Smooth muscle cell (in vitro differentiated cells): Measurements from ENCODE around the gene PEX5L. TPM values are rescaled to one million over a fixed set of nuclear protein-coding genes. Genes with fewer than 3 reads are reported as not detected.

ENCODE experiments used
- DNase-seq: peaks from one replicate; lab custom pipeline; 2025; ENCODE audit not compliant: unreplicated experiment; lab: John Stamatoyannopoulos, UW
- H2AFZ ChIP-seq: fragments of 200-600 bp; sonication (generic); 2 replicates; pipeline ENCODE4 v1.6.0; 2016; ENCODE audit warnings: antibody characterized with exemption, low read depth, mild to moderate bottlenecking
- H3F3A ChIP-seq: fragments of 200-600 bp; sonication (generic); 2 replicates; pipeline ENCODE4 v1.6.0; 2017; ENCODE audit warnings: antibody characterized with exemption, low read depth
- H3K27ac ChIP-seq: fragments of 200-600 bp; sonication (generic); 2 replicates; pipeline ENCODE4 v1.5.1; 2016; ENCODE audit warnings: low read depth, mild to moderate bottlenecking
- H3K27me3 ChIP-seq: fragments of 200-600 bp; sonication (generic); 2 replicates; pipeline ENCODE4 v1.6.1; 2016; ENCODE audit warnings: low read depth, mild to moderate bottlenecking
- H3K36me3 ChIP-seq: fragments of 200-600 bp; sonication (generic); 2 replicates; pipeline ENCODE4 v1.5.1; 2016; ENCODE audit warnings: low read depth
- H3K4me1 ChIP-seq: fragments of 200-600 bp; sonication (generic); 2 replicates; pipeline ENCODE4 v1.5.1; 2016; ENCODE audit warnings: low read depth
- H3K4me2 ChIP-seq: fragments of 200-600 bp; sonication (generic); 2 replicates; pipeline ENCODE4 v1.6.0; 2016; ENCODE audit warnings: mild to moderate bottlenecking
- H3K4me3 ChIP-seq: fragments of 200-600 bp; sonication (generic); 2 replicates; pipeline ENCODE4 v1.5.1; 2016; ENCODE audit warnings: mild to moderate bottlenecking
- H3K79me2 ChIP-seq: fragments of 200-600 bp; sonication (generic); 2 replicates; pipeline ENCODE4 v1.6.0; 2016; ENCODE audit warnings: low read depth, mild to moderate bottlenecking
- H3K9ac ChIP-seq: fragments of 200-600 bp; sonication (generic); 2 replicates; pipeline ENCODE4 v1.6.0; 2016; ENCODE audit warnings: low read depth
- H3K9me3 ChIP-seq: fragments of 200-600 bp; sonication (generic); replicated peaks from 2 replicates; pipeline ENCODE4 v1.5.1; 2016; ENCODE audit warnings: low read depth
- H4K20me1 ChIP-seq: fragments of 200-600 bp; sonication (generic); 2 replicates; pipeline ENCODE4 v1.6.0; 2016; ENCODE audit warnings: low read depth
- CTCF ChIP-seq: fragments of 200-600 bp; sonication (generic); IDR thresholded peaks from 2 replicates; pipeline ENCODE4 v1.5.1; 2017; ENCODE audit warnings: borderline replicate concordance, mild to moderate bottlenecking, antibody characterized with exemption; ENCODE audit not compliant: insufficient read depth, poor library complexity, severe bottlenecking
- WGBS: methylation state at CpG from one replicate; pipeline ENCODE4 v1.1.7; 2016; ENCODE audit warnings: low lambda C conversion rate; 5-methylcytosine and 5-hydroxymethylcytosine counted together
- polyA plus RNA-seq: library from polyadenylated mRNA; unstranded; fragments of >200 nt; fragmentation: Nextera tagmentation; extraction: Ambion mirVana; gene quantifications from 2 replicates; pipeline ENCODE4 v1.2.1, GENCODE V29; 2016
- total RNA-seq: library from RNA; depleted of rRNA; stranded (reverse); fragments of >200 nt; gene quantifications from 2 replicates; pipeline ENCODE4 v1.2.3, GENCODE V29; 2014

PEX5L gene
- total and polyA plus RNA-seq, 2 experiments from 2014 or later: not detected

- no peak for DNase-seq
- H3K79me2 ChIP-seq: no peaks in the 10 kb centered on the region
- no peak overlapping the region for H3K9ac ChIP-seq
- H2AFZ ChIP-seq: no peak overlapping the region
- no peak overlapping the region for H3K27ac ChIP-seq
- H3F3A ChIP-seq: no peaks in the 10 kb centered on the region
- H3K4me3 ChIP-seq: no peak overlapping the region
- H3K4me1 ChIP-seq: no peaks in the 10 kb centered on the region
- H3K9me3 ChIP-seq: no peaks in the 10 kb centered on the region
- no peaks in the 10 kb centered on the region for H3K36me3 ChIP-seq
- TF ChIP-seq CTCF: no peak
- no peaks in the 10 kb centered on the region for H4K20me1 ChIP-seq
- no peaks in the 10 kb centered on the region for H3K27me3 ChIP-seq
- 78% methylated on average over 7 of the region's 8 CpGs for WGBS
- H3K4me2 ChIP-seq: no peak overlapping the region
These were observed 82.5 kb downstream of the PEX5L start for GRCh38 chr3:179953993-179954870.

GRCh38 chr3:179950840-179951239 lies 85.9 kb downstream of the PEX5L start:
- Histone ChIP-seq H3K36me3 (no peaks in the 10 kb centered on the region), H3F3A (no peaks in the 10 kb centered on the region), H3K4me1 (no peaks in the 10 kb centered on the region), H4K20me1 (no peaks in the 10 kb centered on the region), H3K27me3 (no peaks in the 10 kb centered on the region), H3K4me2 (no peak overlapping the region), H2AFZ (no peak overlapping the region), H3K9ac (no peak overlapping the region), H3K27ac (no peak overlapping the region), H3K9me3 (no peaks in the 10 kb centered on the region), H3K79me2 (no peaks in the 10 kb centered on the region), H3K4me3 (no peak overlapping the region)
- DNase-seq: no peak
- 82% methylated on average over 5 of the region's 5 CpGs for WGBS
- TF ChIP-seq CTCF: no peak

GRCh38 chr3:179949869-179950268 lies 86.9 kb downstream of the PEX5L start:
- Histone ChIP-seq H3K79me2 (no peaks in the 10 kb centered on the region), H3K4me3 (no peak overlapping the region), H3K36me3 (no peaks in the 10 kb centered on the region), H3K4me2 (no peak overlapping the region), H2AFZ (no peak overlapping the region), H3K4me1 (no peaks in the 10 kb centered on the region), H3K27me3 (no peaks in the 10 kb centered on the region), H3F3A (no peaks in the 10 kb centered on the region), H3K27ac (no peak overlapping the region), H4K20me1 (no peaks in the 10 kb centered on the region), H3K9ac (no peak overlapping the region), H3K9me3 (no peaks in the 10 kb centered on the region)
- WGBS: 88% methylated on average over 2 of the region's 2 CpGs
- TF ChIP-seq CTCF: no peak
- DNase-seq: no peak

- no peaks in the 10 kb centered on the region for H3K36me3 ChIP-seq
- H3K4me1 ChIP-seq: no peaks in the 10 kb centered on the region
- no peak overlapping the region for H2AFZ ChIP-seq
- no peak overlapping the region for H3K27ac ChIP-seq
- no peak for DNase-seq
- no peaks in the 10 kb centered on the region for H3K27me3 ChIP-seq
- no peak overlapping the region for H3K9ac ChIP-seq
- H3K4me3 ChIP-seq: no peak overlapping the region
- H3K9me3 ChIP-seq: no peaks in the 10 kb centered on the region
- H3F3A ChIP-seq: no peaks in the 10 kb centered on the region
- no peak for TF ChIP-seq CTCF
- H3K4me2 ChIP-seq: no peak overlapping the region
- WGBS: 38% methylated on average over 1 of the region's 1 CpG
- no peaks in the 10 kb centered on the region for H4K20me1 ChIP-seq
- H3K79me2 ChIP-seq: no peaks in the 10 kb centered on the region
These were observed 87.3 kb downstream of the PEX5L start for GRCh38 chr3:179949412-179949811.
